IMR-90 (cell line): ENCODE results near the gene KIF6. TPM values are rescaled to one million over a fixed set of nuclear protein-coding genes. Genes with fewer than 3 reads are reported as not detected.

Experiments
- ATAC-seq: fragments of 200-7000 bp; cut with Tn5 transposase; 2 replicates; pipeline ENCODE4 v1.9.1; 2020; ENCODE audit warnings: low read depth, mild to moderate bottlenecking, moderate library complexity
- BruUV-seq: library from RNA; stranded (reverse); fragments of 400-500 nt; replicated peaks from 2 replicates; lab custom pipeline; 2021; lab: Mats Ljungman, UMichigan
- CTCF ChIA-PET: fragments of 300-600 bp; formaldehyde crosslinking; extraction: SDS; loops from one replicate; lab custom pipeline; 2021; ENCODE audit warnings: antibody characterized with exemption; lab: Yijun Ruan, JAX
- POLR2A ChIA-PET: fragments of 300-600 bp; sonication (Branson Sonifier 250); formaldehyde crosslinking; loops from one replicate; lab custom pipeline; 2022; ENCODE audit warnings: antibody characterized with exemption; ENCODE audit not compliant: unreplicated experiment; lab: Charles Lee
- DNase-seq: peaks from one replicate; pipeline ENCODE4 v3.0.0; 2013
- H2AFZ ChIP-seq: replicated peaks from 2 replicates; pipeline ENCODE3; 2013; ENCODE audit warnings: low read length, mild to moderate bottlenecking; ENCODE audit not compliant: poor library complexity
- H2AK5ac ChIP-seq: 2 replicates; pipeline ENCODE4 v1.6.1; 2013; ENCODE audit warnings: low read depth, low read length, inconsistent platforms
- H2AK9ac ChIP-seq: replicated peaks from 2 replicates; pipeline ENCODE3; 2013; ENCODE audit warnings: mild to moderate bottlenecking, low read depth, low read length, moderate library complexity; ENCODE audit not compliant: poor library complexity
- H2BK120ac ChIP-seq: 2 replicates; pipeline ENCODE4 v1.6.1; 2013; ENCODE audit warnings: low read depth, low read length, inconsistent platforms
- H2BK15ac ChIP-seq: 3 replicates; pipeline ENCODE4 v1.6.1; 2013; ENCODE audit warnings: low read depth, low read length, inconsistent platforms
- H2BK20ac ChIP-seq: 2 replicates; pipeline ENCODE4 v1.6.1; 2013; ENCODE audit warnings: low read depth, mild to moderate bottlenecking, inconsistent platforms, low read length, moderate library complexity
- H2BK5ac ChIP-seq: 2 replicates; pipeline ENCODE4 v1.6.1; 2013; ENCODE audit warnings: mild to moderate bottlenecking, low read depth, low read length, inconsistent platforms; ENCODE audit not compliant: poor library complexity, severe bottlenecking
- H3K14ac ChIP-seq: replicated peaks from 2 replicates; pipeline ENCODE4 v1.6.1; 2013; ENCODE audit warnings: low read depth, low read length, inconsistent platforms
- H3K18ac ChIP-seq: 2 replicates; pipeline ENCODE4 v1.6.1; 2013; ENCODE audit warnings: low read depth, low read length, control low read depth
- H3K23ac ChIP-seq: 2 replicates; pipeline ENCODE4 v1.6.1; 2013; ENCODE audit warnings: low read depth, low read length, inconsistent platforms
- H3K27ac ChIP-seq: 2 replicates; pipeline ENCODE4 v1.5.1; 2013; ENCODE audit warnings: mild to moderate bottlenecking, control low read depth, low read length; ENCODE audit not compliant: insufficient read depth
- H3K27me3 ChIP-seq: 2 replicates; pipeline ENCODE4 v1.6.1; 2013; ENCODE audit warnings: low read length; ENCODE audit not compliant: control insufficient read depth, insufficient read depth
- H3K36me3 ChIP-seq: 2 replicates; pipeline ENCODE4 v1.6.1; 2013; ENCODE audit warnings: low read length, mixed read lengths; ENCODE audit not compliant: control insufficient read depth, insufficient read depth
- H3K4ac ChIP-seq: 2 replicates; pipeline ENCODE4 v1.6.1; 2013; ENCODE audit warnings: low read depth, low read length, inconsistent platforms
- H3K4me1 ChIP-seq: 2 replicates; pipeline ENCODE4 v1.6.1; 2013; ENCODE audit warnings: low read length, mixed read lengths; ENCODE audit not compliant: control insufficient read depth, insufficient read depth
- H3K4me2 ChIP-seq: 2 replicates; pipeline ENCODE4 v1.6.1; 2013; ENCODE audit warnings: low read depth, mild to moderate bottlenecking, control low read depth, low read length, moderate library complexity
- H3K4me3 ChIP-seq: 2 replicates; pipeline ENCODE4 v1.5.1; 2013; ENCODE audit warnings: low read depth, mild to moderate bottlenecking, control low read depth, low read length, moderate library complexity; ENCODE audit not compliant: insufficient read depth
- H3K56ac ChIP-seq: 2 replicates; pipeline ENCODE4 v1.6.1; 2013; ENCODE audit warnings: low read length, inconsistent platforms; ENCODE audit not compliant: insufficient read depth; ENCODE audit errors: extremely low read depth
- H3K79me1 ChIP-seq, 2 experiments: 2 replicates each; pipeline ENCODE4 v1.6.1; 2013; ENCODE audit warnings: low read length in 2 of 2, inconsistent platforms in 1 of 2, low read depth in 1 of 2
- H3K9ac ChIP-seq: 2 replicates; pipeline ENCODE4 v1.6.1; 2013; ENCODE audit warnings: low read depth, low read length, control low read depth
- H3K9me1 ChIP-seq: 2 replicates; pipeline ENCODE4 v1.6.1; 2013; ENCODE audit warnings: low read length, inconsistent platforms; ENCODE audit not compliant: insufficient read depth
- H3K9me3 ChIP-seq: 2 replicates; pipeline ENCODE4 v1.6.1; 2013; ENCODE audit warnings: low read length; ENCODE audit not compliant: control insufficient read depth, insufficient read depth
- H4K20me1 ChIP-seq: 2 replicates; pipeline ENCODE4 v1.6.1; 2013; ENCODE audit warnings: low read length, inconsistent platforms; ENCODE audit not compliant: insufficient read depth
- H4K5ac ChIP-seq: 2 replicates; pipeline ENCODE4 v1.6.1; 2013; ENCODE audit warnings: mild to moderate bottlenecking, low read depth, low read length, control low read depth
- H4K8ac ChIP-seq, 2 experiments: 2 replicates each; pipeline ENCODE4 v1.6.1; 2013; ENCODE audit warnings: low read depth in 2 of 2, low read length in 2 of 2, control low read depth in 1 of 2, inconsistent platforms in 1 of 2
- H4K91ac ChIP-seq: 2 replicates; pipeline ENCODE4 v1.6.1; 2013; ENCODE audit warnings: low read depth, low read length, inconsistent platforms; ENCODE audit not compliant: insufficient read depth
- MAFK ChIP-seq: IDR thresholded peaks from 2 replicates; pipeline ENCODE4 v1.6.1; 2012; ENCODE audit warnings: low read depth, low read length, improper control_type of control experiment
- MAZ ChIP-seq: IDR thresholded peaks from 2 replicates; pipeline ENCODE4 v1.6.1; 2012; ENCODE audit warnings: low read depth, mild to moderate bottlenecking, low read length, improper control_type of control experiment, moderate library complexity, borderline replicate concordance
- WGBS, 2 experiments: methylation state at CpG; one replicate each; pipeline versions ENCODE4 v1.1.5 to v1.1.7; 2013; ENCODE audit warnings: missing lambda C conversion rate in 2 of 2; ENCODE audit not compliant: insufficient read length in 1 of 2; ENCODE audit errors: extremely low coverage in 2 of 2; 5-methylcytosine and 5-hydroxymethylcytosine counted together
- dilution Hi-C: fragments of 300-500 bp; cut with HindIII; formaldehyde crosslinking; loops from one replicate; pipeline ENCODE4 v1.14.3; 2018; ENCODE audit warnings: low sequenced_read_pairs; ENCODE audit not compliant: unreplicated experiment
- in situ Hi-C: fragments of 300-500 bp; cut with MboI; formaldehyde crosslinking; loops from 3 replicates; pipeline ENCODE4 v1.14.3; 2019; ENCODE audit warnings: low sequenced_read_pairs, inconsistent platforms, mixed read lengths
- intact Hi-C: fragments of 100-400 bp; cut with micrococcal nuclease; formaldehyde crosslinking; loops from 2 replicates; pipeline ENCODE4 v1.10.0; 2022
- polyA plus RNA-seq, 3 experiments: library from polyadenylated mRNA; depleted of rRNA; stranded (reverse); fragments of >200 nt; gene quantifications; 2 replicates each; pipeline ENCODE4 v1.2.3, GENCODE V29; 2012; ENCODE audit warnings: low replicate concordance in 1 of 3
- total RNA-seq: library from RNA; depleted of rRNA; stranded (reverse); fragments of >200 nt; gene quantifications from 2 replicates; pipeline ENCODE4 v1.2.3, GENCODE V29; 2012

The KIF6 gene
- total and polyA plus RNA-seq, 2 of the 4 experiments (the other 2 are of a cell fraction) = under 0.01 to 0.10 TPM

DNA sequence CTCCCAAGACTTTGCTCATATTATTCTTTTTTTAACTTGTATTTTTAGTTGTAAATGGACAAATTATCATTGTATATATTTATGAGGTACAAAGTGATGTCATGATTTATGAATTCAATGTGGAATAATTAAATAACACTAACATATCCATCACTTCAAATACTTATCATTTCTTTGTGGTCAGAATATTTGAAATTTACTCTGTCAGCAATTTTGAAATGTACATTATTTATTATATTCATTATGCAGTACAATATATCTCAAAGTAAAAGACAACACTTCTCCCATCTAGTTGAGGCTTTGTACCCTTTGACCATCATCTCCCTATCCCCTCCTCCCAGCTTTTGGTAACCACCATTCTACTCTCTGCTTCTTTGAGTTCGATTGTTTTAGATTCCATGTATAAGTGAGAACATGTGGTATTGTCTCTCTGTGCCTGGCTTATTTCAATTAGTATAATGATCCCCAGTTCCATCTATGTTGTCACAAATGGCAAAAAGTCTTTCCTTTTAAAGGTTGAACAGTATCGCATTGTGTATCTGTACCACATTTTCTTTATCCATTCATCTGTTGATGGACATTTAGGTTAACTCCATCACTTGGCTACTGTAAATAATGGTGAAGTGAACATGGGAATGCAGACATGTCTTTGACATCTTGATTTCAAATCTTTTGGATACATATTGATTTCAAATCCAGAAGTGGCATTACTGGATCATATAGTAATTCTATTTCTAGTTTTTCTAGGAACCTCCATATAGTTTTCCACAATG is 197.2 kb downstream of the KIF6 start:
- no peak overlapping the region for H4K8ac ChIP-seq
- H3K4ac ChIP-seq = no peak overlapping the region
- H2BK120ac ChIP-seq = no peak overlapping the region
- H3K9me3 ChIP-seq = 0 out of 2 replicates have a peak, but pooled peaks cover 3% of the 10 kb centered on the region
- H3K23ac ChIP-seq = no peak overlapping the region
- ATAC-seq (no peak), DNase-seq (no peak)
- H2BK20ac ChIP-seq = no peak overlapping the region
- no peak overlapping the region for H2AK9ac ChIP-seq
- peak; percentile 91 for TF ChIP-seq MAFK
- TF ChIP-seq MAZ = no peak
- no peak overlapping the region for H3K27ac ChIP-seq
- no peak overlapping the region for H4K91ac ChIP-seq
- H3K9me1 ChIP-seq = no peaks in the 10 kb centered on the region
- no peak overlapping the region for H2AFZ ChIP-seq
- H3K36me3 ChIP-seq = no peaks in the 10 kb centered on the region
- no peaks in the 10 kb centered on the region for H3K79me1 ChIP-seq
- in situ Hi-C loops (no loop called here), intact Hi-C loops (no loop called here), dilution Hi-C loops (no loop called here)
- no peak overlapping the region for H3K4me3 ChIP-seq
- no peak overlapping the region for H3K18ac ChIP-seq
- no peak overlapping the region for H3K56ac ChIP-seq
- no TSS peak for BruUV-seq
- H4K20me1 ChIP-seq = no peaks in the 10 kb centered on the region
- H3K9ac ChIP-seq = no peak overlapping the region
- no peak overlapping the region for H3K4me2 ChIP-seq
- no peaks in the 10 kb centered on the region for H3K4me1 ChIP-seq
- H2AK5ac ChIP-seq = no peak overlapping the region
- H2BK5ac ChIP-seq = no peak overlapping the region
- H4K5ac ChIP-seq = no peak overlapping the region
- WGBS, 2 experiments = no CpG with 5 or more reads among the region's 2 CpGs
- H2BK15ac ChIP-seq = no peak overlapping the region
- POLR2A ChIA-PET = no interaction called here
- H3K27me3 ChIP-seq = no peaks in the 10 kb centered on the region
- CTCF ChIA-PET = no interaction called here
- no peak overlapping the region for H3K14ac ChIP-seq
